Measurements from ENCODE around the gene AP5Z1.
A peak's percentile ranks its signal among the peaks of the same experiment; 100 is the strongest.

The AP5Z1 gene

DNA sequence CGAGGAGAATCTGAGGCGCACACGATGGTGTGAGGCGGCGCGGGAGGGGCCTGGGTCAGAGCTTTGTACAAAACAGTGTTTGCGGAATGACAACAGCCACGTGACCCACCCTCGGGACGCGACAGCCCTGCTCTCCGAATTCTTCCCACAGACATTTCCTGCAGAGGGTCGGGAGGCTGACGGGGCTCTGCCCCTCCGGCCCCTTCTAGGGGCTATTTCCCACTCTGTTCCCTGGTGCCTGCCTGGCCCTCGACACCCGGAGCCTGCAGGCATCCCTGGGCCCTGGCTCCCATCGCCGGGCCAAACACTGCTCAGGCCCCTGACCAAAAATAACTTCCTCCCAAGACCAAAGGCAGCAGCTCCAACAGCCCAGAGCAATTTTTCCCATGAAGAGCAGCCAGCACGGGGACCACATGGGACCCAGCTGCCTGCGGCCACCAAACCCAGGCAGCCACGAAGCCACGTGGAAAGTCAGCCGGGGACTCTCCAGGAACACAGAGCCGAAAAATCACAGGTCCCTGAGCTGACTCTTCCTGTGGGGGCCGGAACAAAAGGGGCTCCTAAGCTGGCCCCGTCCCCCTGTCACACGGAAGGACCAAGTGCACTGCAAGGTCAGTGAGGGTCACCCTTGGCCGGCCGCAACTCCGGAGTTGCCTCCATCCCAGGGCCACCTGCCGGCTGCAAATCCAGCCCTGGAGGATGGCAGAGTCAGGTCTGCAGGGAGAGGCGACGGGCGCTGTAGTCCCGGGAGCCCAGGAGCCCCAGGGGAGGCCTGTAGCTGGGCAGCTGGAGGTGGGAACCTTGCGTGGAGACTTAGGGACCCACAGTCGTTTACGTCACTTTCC, 44.4 kb downstream of the AP5Z1 start:
- DNase-seq (ENCODE audit: low read depth in 1 of 2, low spot score in 1 of 2) = no peak

- DNase-seq (ENCODE audit: low read depth in 1 of 2, low spot score in 1 of 2) = no peak
These were observed 45.1 kb downstream of the AP5Z1 start for GRCh38 chr7:4820405-4820966.

GRCh38 chr7:4820967-4821471, 45.6 kb downstream of the AP5Z1 start:
- DNase-seq (ENCODE audit: low read depth in 1 of 2, low spot score in 1 of 2) = no peak

GRCh38 chr7:4822677-4823076, 47.3 kb downstream of the AP5Z1 start:
- DNase-seq (ENCODE audit: low read depth in 1 of 2, low spot score in 1 of 2) = no peak

GRCh38 chr7:4823441-4824119, 48.2 kb downstream of the AP5Z1 start:
- no peak for DNase-seq (ENCODE audit: low read depth in 1 of 2, low spot score in 1 of 2)

- no peak for DNase-seq (ENCODE audit: low read depth in 1 of 2, low spot score in 1 of 2)
These were observed 48.8 kb downstream of the AP5Z1 start for GRCh38 chr7:4824120-4824775.

DNA sequence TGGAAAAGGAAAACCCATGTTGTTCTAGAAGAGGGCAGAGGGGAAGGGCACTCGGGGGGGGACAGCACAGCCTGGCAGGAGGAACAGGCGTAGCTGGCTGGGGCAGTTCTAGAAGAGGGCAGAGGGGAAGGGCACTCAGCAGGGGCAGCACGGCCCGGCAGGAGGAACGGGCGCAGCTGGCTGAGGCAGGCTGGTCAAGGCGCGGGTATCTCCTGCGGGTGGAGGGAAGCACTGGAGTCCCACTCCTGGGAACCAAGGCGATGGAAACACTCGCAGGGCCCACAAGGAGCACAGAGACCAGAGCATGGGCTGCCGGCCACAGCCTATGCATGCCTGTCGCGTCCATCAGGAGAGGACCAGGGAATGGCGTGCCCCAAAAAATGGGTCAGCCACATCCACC, 49.7 kb downstream of the AP5Z1 start:
- no peak for DNase-seq (ENCODE audit: low read depth in 1 of 2, low spot score in 1 of 2)

DNA sequence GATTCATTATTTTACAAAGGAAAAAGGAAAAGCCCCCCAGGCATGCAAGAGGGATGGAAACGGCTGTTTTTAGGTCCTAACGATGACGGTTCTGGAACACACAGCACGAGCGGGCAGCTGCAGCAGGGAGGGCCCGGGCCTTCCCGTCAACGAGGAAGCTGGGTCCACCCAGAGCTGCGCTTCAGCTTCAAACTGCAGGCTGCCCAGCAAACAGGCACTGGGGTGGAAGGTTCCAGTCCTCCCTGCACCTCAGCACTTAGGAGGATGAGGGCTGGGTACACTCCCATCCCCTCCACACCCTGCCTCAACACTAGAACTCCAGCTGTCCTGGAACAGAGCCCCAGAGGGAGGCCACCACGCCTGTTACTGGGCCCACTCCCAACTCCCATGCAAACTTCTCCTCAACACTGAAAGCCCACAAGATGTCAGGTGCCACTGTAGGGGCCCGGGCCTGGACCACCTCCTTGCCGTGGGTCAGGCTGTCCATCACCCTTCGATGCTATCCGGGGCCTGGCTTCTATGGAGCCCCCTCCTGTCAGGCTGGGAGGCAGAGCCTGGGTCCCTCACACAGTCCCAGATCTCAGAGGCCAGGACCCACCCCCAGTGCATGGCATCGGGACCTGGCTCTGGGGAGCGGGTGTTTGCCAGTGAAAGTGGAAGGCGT, 53.4 kb downstream of the AP5Z1 start:
- no peak for DNase-seq (ENCODE audit: low read depth in 1 of 2, low spot score in 1 of 2)

DNA sequence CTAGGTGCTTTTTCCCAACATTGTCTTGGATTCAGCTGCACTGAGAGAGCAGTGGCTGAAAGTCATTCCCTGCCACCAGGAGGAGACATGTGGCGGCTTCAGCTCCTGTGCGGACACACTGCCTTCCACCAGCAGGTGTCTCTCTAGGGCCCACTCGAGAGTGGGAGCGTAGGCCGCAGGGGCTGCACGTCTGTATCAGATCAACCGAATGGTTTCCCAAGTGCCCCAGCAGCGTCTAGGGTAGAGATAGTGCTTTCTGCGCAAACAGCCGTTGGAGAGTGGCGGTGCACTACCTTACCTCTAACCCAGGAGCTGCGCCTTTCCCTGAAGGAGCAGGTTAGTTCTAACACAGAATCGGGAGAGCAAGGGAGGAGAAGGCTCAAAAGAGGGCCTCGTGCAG, 54.8 kb downstream of the AP5Z1 start:
- peak in 1 of 2 donors; percentile 39 for DNase-seq (ENCODE audit: low read depth in 1 of 2, low spot score in 1 of 2)

DNA sequence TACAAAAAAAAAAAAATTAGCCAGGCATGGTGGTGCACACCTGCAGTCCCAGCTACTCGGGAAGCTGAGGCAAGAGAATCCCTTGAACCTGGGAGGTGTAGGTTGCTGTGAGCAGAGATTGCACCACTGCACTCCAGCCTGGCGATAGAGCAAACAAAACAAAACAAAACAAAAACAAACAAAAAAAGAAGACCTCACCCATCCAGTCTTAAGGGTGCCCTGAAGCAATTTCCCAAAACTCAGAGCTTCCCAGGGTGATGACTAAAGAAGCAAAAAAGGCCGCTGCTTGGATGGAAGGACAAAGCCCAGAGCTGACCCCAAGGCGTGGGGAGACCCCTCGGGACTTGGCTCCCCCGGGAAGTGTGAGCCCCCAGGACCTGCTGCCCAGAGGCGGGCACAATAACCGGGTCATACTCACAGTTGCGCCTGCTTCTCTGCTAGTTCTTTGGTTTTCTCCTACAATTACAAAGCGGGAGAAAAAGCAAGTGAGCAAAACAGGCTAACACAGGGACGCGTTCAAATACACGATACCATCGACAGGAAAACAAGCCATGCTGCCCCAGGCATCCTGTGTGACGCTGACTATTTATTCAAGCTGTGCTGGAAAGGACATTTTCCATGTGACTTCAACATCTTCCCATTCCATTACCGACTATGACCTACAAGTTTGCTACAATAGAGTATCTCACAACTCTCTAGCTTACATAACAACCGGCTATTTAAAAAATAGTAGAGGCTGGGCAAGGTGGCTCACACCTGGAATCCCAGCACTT, 56.5 kb downstream of the AP5Z1 start:
- DNase-seq (ENCODE audit: low read depth in 1 of 2, low spot score in 1 of 2) = no peak

GRCh38 chr7:4832711-4833110, 57.3 kb downstream of the AP5Z1 start:
- no peak for DNase-seq (ENCODE audit: low read depth in 1 of 2, low spot score in 1 of 2)

DNA sequence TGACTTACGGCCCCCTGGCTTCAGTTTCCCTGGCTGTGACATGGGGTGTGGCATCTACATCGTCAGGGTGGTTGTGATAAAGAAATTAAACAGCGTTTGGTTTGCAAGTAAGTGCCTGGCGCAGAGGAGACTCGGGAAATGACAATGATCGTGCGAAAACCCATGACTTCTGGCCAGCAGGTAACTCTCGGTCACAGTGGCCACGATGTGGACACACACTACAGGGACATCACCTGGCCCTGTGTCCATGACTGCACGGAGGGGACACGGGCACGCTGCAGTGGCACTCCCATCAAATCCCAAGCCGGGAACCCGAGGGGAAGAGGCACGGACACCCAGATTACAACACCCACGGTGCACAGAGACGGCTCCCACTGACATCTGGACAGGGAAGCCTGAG, 57.8 kb downstream of the AP5Z1 start:
- DNase-seq (ENCODE audit: low read depth in 1 of 2, low spot score in 1 of 2) = no peak

DNA sequence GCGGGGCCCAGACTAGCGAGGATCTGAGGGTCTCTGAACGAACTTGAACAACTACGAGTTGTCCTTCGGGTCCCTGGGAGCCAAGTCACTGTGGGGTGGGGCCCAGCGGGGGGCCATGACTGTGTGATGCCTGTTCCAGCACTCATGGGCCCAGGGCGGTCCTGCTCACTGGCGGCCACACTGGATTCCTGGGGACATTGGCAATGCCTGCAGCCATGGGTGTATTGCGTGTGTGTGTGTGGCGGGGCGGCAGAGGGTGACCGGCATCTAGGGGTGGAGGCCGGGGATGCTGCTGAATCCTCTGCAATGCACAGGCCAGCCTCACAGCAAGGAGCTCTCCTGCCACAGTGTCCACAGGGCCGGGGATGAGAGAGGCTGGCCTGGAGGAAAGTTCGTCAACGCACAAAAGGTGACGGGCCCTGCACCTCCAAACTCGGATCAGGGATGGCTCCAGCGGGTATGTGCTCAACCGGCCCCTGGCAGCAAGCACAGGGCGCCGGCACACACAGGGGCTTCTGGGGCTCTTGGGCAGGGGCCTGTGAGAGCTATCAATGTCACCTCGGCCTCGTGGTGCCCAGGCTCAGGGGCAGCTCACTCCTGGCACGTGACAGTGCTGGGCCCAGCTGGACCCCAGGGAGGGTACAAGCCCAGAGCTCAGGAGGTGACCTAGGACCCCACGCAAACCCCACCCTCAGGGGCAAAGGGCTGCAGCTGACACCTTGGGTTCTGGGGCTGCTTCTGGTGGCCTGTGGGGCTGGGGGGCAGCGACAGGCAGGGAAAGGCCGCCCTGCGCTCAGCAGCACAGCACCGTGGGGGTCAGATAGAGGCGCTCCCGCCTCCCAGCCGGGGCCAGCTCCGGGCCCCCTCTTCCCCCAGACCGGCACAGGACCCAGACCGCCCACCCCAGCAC, 58.5 kb downstream of the AP5Z1 start:
- no peak for DNase-seq (ENCODE audit: low read depth in 1 of 2, low spot score in 1 of 2)

- no peak for DNase-seq (ENCODE audit: low read depth in 1 of 2, low spot score in 1 of 2)
These were observed 59.4 kb downstream of the AP5Z1 start for GRCh38 chr7:4834601-4835397.

DNA sequence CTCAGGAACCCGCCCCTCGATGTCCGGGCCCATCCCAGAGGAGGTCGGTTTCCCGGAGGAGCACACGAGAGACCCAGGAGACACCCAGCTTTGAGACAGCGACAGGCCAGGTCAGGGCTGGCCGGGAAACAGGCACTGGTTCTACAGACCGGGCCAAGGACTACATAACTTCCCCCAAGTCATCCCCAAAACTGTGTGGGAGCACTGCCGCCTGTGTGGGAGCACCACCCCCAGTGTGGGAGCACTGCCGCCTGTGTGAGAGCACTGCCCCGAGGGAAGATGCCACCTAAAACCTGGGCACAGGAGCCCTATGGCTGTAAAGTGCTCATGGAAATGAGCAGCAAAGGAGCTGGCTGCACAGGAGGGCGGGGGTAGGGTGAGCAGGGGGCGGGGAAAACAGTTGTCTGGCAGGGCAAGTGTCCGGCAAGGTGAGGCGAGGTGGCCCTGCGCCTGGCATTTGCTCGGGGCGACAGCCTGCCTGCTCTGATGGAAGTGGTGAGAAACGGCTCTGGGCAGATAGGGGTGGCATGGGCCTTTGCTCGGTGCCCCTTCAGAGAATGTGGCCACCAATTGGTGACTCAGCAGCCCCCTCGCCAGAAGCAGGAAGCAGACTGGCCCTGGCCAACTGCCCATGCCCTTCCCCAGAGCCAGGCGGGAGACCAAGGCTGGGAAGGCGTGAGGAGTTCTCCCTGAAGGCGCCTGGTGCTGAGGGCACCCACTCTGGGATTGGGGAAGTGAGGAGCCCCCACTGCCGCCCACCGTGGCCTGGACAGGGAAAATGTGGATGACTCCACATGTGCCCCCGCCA, 60.2 kb downstream of the AP5Z1 start:
- no peak for DNase-seq (ENCODE audit: low read depth in 1 of 2, low spot score in 1 of 2)

DNA sequence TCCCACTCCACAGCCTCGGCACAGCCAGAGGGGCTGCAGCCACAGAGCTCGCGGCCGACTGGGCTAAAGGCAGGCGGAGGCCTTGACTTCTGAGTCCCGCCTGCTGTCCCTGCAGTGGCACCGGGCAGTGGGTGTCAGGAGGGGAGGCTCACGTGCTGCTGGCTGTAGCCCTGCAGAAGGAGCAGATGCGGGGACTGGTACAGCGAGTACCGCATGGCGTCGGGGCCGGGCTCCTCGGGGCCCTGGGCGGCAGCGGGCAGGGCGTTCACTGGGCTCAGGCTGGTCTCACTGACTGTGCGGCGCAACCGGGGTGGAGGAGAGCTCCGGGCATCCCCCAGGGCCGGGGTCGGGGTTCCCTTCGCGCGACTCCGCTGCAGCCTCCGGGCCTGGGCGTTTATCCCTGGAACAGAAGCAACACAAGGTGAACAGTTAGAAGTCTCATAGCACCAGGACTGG, 60.8 kb downstream of the AP5Z1 start:
- DNase-seq (ENCODE audit: low read depth in 1 of 2, low spot score in 1 of 2) = no peak

DNA sequence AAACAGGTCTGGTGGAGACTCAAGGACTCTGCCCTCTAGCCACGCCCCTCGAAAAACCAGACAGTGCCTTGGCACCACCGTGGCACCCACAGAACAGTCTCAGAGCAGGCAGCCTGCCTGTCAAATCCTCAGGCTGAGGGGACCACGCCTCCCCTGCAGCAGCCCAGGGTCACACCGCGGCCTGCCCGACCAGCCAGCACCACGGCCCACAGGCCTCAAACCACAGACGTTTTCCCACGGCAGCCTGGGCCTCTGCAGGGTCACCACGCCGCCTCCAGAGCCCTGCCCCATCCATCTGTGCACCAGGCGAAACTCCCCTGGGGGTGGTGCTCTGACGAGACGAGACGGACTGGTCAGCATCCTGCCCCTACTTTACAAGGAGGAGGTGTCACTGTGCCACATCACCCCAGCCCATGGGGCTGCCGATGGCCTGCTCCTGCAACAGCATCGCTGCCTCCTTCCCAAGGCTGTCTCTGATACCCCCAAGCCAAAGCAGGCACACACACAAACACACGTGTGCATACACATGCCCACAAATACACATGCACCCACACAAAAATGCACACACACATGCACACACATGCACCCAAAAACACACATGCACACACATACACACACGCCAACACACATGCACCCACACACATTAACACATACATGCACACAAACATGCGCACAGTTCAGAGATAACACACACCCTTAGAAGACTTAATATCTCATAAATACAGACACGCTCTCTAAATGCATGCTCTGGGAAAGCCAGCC, 61.8 kb downstream of the AP5Z1 start:
- DNase-seq (ENCODE audit: low read depth in 1 of 2, low spot score in 1 of 2) = no peak

Measured in stimulated activated CD4-positive, alpha-beta T cell treated with anti-CD3 and anti-CD28 coated beads, Interleukin-15, amount 100 ng/mL, for 1 hour (primary cell).